Measurements from ENCODE around the gene PFDN1. TPM values are rescaled to one million over a fixed set of nuclear protein-coding genes. Genes with fewer than 3 reads are reported as not detected.
A peak's percentile ranks its signal among the peaks of the same experiment; 100 is the strongest.

The PFDN1 gene
- total RNA-seq, 1 experiment from 2014 or later: 69.1 TPM

GRCh38 chr5:140301136-140301535 is 1.8 kb downstream of the PFDN1 start:
- H3K9me2 ChIP-seq (ENCODE audit: insufficient read depth): no peaks in the 10 kb centered on the region
- H3K4me3 ChIP-seq: peak overlapping the region; percentile 95; the same call in 1 of the 2 replicates
- H3K79me2 ChIP-seq (ENCODE audit: low read depth): peaks cover 63% of the 10 kb centered on the region
- no peak overlapping the region for H2AFZ ChIP-seq
- H4K20me1 ChIP-seq (ENCODE audit: insufficient read depth): no peaks in the 10 kb centered on the region
- TF ChIP-seq EZH2 (IDR thresholded peaks at IDR 0.05; ENCODE audit: low read depth): no peak
- TF ChIP-seq CTCF (conservative IDR thresholded peaks at IDR 0.05): no peak
- peaks cover 32% of the 10 kb centered on the region for H3F3A ChIP-seq (ENCODE audit: insufficient read depth, low read depth)
- H3K9me3 ChIP-seq (ENCODE audit: insufficient read depth, low read depth): no peaks in the 10 kb centered on the region
- intact Hi-C loops (cut with micrococcal nuclease; ENCODE audit: unreplicated experiment): loop anchor here (5.0 kb wide), 1 partner anchor 39 kb away; no protein-coding TSS in a partner anchor
- no peak overlapping the region; the same call in 1 of the 2 replicates for H3K27ac ChIP-seq
- no TSS peak for BruUV-seq (replicated peaks)
- ChIA-PET POLR2A (ENCODE audit: unreplicated experiment) (no interaction called here), CTCF (no interaction called here)
- DNase-seq: no peak
- peaks cover 28% of the 10 kb centered on the region for H3K36me3 ChIP-seq (ENCODE audit: low read depth)
- H3K27me3 ChIP-seq (ENCODE audit: insufficient read depth, low read depth): no peaks in the 10 kb centered on the region
- peak overlapping the region; percentile 91 for H3K4me2 ChIP-seq
- peaks cover 46% of the 10 kb centered on the region for H3K4me1 ChIP-seq (replicated peaks; ENCODE audit: insufficient read depth)

GRCh38 chr5:140299056-140299455 is 3.8 kb downstream of the PFDN1 start:
- no TSS peak for BruUV-seq (replicated peaks)
- DNase-seq: no peak
- H3K36me3 ChIP-seq (ENCODE audit: low read depth): peaks cover 28% of the 10 kb centered on the region
- H2AFZ ChIP-seq: no peak overlapping the region
- H3K4me2 ChIP-seq: no peak overlapping the region
- peaks cover 78% of the 10 kb centered on the region for H3K79me2 ChIP-seq (ENCODE audit: low read depth)
- no peak for TF ChIP-seq EZH2 (IDR thresholded peaks at IDR 0.05; ENCODE audit: low read depth)
- no peak for TF ChIP-seq CTCF (conservative IDR thresholded peaks at IDR 0.05)
- H3K9me3 ChIP-seq (ENCODE audit: insufficient read depth, low read depth): no peaks in the 10 kb centered on the region
- no peak overlapping the region for H3K4me3 ChIP-seq
- intact Hi-C loops (cut with micrococcal nuclease; ENCODE audit: unreplicated experiment): no loop called here
- no peaks in the 10 kb centered on the region for H3K9me2 ChIP-seq (ENCODE audit: insufficient read depth)
- peaks cover 40% of the 10 kb centered on the region for H3F3A ChIP-seq (ENCODE audit: insufficient read depth, low read depth)
- peaks cover 66% of the 10 kb centered on the region for H3K4me1 ChIP-seq (replicated peaks; ENCODE audit: insufficient read depth)
- no peaks in the 10 kb centered on the region for H4K20me1 ChIP-seq (ENCODE audit: insufficient read depth)
- CTCF ChIA-PET: no interaction called here
- H3K27me3 ChIP-seq (ENCODE audit: insufficient read depth, low read depth): no peaks in the 10 kb centered on the region
- POLR2A ChIA-PET (ENCODE audit: unreplicated experiment): no interaction called here
- peak overlapping the region; percentile 38; the same call in 1 of the 2 replicates for H3K27ac ChIP-seq

DNA sequence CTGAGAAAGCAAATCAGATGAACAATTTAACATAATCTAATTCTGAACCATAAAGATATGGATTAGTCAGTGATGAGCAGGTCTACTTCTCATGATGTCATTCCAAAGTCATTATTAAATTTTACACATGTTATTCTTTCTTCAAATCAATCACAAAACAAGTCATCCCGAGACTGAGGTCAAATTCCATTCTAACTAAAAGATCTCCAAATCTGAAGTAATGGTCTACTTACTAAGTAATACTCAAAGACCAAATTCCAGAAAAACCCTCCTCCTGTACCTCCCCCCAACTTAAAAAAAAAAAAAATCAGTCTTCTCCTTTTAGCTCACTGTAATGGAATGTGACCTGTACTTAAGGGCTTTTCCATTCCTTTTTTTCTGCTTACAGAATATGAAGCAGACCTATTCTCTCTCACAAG is 4.7 kb downstream of the PFDN1 start:
- CTCF ChIA-PET: interaction anchor here (0.6 kb wide), 1 partner anchor 47 kb away, joined by 5 read pairs; no protein-coding TSS in a partner anchor
- H3K4me2 ChIP-seq: peak overlapping the region; percentile 11; the same call in 1 of the 2 replicates

More for the DNA sequence above, 4.7 kb downstream of the PFDN1 start:
- DNase-seq: peak in 1 of 2 experiments; percentile 49
- no peak for TF ChIP-seq EZH2 (IDR thresholded peaks at IDR 0.05; ENCODE audit: low read depth)
- TF ChIP-seq CTCF (conservative IDR thresholded peaks at IDR 0.05): no peak
- Histone ChIP-seq H2AFZ (no peak overlapping the region), H3K79me2 (ENCODE audit: low read depth) (peaks cover 87% of the 10 kb centered on the region), H3K27ac (peak overlapping the region; percentile 38; the same call in 1 of the 2 replicates), H3K9me2 (ENCODE audit: insufficient read depth) (no peaks in the 10 kb centered on the region), H3K9me3 (ENCODE audit: insufficient read depth, low read depth) (no peaks in the 10 kb centered on the region), H3K27me3 (ENCODE audit: insufficient read depth, low read depth) (no peaks in the 10 kb centered on the region), H3K4me1 (replicated peaks; ENCODE audit: insufficient read depth) (peaks cover 67% of the 10 kb centered on the region), H3K36me3 (ENCODE audit: low read depth) (peaks cover 28% of the 10 kb centered on the region), H3K4me3 (no peak overlapping the region), H4K20me1 (ENCODE audit: insufficient read depth) (no peaks in the 10 kb centered on the region), H3F3A (ENCODE audit: insufficient read depth, low read depth) (peaks cover 35% of the 10 kb centered on the region)
- BruUV-seq (replicated peaks): no TSS peak
- POLR2A ChIA-PET (ENCODE audit: unreplicated experiment): interaction anchor here (0.7 kb wide), 1 partner anchor 46 kb away, joined by 8 read pairs; no protein-coding TSS in a partner anchor
- intact Hi-C loops (cut with micrococcal nuclease; ENCODE audit: unreplicated experiment): no loop called here
